GM12801 (cell line): Measurements from ENCODE around the gene ZNF385C.

Source experiments
- TF ChIP-seq, protein P1 (sequence below): IDR thresholded peaks from one replicate; pipeline ENCODE4 v1.5.1; 2011; ENCODE audit warnings: control low read depth; ENCODE audit not compliant: insufficient read length; ENCODE audit errors: extremely low read depth

Gene ZNF385C

DNA sequence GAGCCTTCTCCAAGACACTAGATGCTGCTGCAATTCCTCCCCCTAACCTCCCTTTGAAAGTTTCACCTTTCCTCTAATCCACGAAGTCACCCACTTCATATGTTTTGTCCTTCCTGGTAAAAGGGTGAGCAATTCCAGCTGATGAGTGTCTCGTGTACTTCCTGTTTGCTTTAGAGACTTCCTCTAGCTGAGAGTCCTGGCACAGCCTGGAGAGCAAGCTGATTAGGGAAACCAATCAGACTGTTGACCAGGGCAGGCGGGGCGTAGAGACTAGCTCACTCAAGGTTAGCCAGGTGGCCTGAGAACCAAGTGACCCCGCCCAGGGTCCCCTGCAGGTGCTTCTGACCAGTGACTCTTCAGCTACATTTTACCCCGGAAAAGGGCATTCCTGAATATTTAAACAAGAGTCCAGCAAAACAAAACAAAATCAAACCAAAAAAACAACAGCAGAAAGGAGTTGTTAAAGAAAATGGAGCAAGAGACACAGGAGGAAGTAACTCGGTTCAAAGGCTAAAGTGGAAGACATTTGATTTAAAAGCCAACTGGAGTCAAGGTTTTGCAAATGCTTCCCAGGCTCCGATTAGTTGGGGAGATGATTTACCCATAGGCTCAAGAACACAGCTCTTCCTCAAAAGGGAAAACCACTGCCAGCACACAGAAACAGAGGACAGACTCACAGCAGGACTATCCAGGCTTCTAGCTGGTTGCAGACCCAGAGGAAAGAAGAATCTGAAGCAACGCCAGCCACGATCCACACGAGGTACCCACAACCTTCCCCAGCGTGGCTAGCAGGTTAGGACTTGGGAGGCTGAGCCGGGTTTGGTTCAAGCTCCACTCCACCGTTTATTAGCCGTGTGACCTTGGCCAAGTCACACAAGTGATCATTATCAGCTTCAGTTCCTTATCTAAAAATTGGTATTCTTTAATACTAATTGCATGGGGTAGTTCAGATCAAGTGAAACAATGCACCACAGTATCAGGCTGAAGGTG lies 37.7 kb upstream of the ZNF385C start:
- TF ChIP-seq, protein P1, sequence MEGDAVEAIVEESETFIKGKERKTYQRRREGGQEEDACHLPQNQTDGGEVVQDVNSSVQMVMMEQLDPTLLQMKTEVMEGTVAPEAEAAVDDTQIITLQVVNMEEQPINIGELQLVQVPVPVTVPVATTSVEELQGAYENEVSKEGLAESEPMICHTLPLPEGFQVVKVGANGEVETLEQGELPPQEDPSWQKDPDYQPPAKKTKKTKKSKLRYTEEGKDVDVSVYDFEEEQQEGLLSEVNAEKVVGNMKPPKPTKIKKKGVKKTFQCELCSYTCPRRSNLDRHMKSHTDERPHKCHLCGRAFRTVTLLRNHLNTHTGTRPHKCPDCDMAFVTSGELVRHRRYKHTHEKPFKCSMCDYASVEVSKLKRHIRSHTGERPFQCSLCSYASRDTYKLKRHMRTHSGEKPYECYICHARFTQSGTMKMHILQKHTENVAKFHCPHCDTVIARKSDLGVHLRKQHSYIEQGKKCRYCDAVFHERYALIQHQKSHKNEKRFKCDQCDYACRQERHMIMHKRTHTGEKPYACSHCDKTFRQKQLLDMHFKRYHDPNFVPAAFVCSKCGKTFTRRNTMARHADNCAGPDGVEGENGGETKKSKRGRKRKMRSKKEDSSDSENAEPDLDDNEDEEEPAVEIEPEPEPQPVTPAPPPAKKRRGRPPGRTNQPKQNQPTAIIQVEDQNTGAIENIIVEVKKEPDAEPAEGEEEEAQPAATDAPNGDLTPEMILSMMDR, result no peak

DNA sequence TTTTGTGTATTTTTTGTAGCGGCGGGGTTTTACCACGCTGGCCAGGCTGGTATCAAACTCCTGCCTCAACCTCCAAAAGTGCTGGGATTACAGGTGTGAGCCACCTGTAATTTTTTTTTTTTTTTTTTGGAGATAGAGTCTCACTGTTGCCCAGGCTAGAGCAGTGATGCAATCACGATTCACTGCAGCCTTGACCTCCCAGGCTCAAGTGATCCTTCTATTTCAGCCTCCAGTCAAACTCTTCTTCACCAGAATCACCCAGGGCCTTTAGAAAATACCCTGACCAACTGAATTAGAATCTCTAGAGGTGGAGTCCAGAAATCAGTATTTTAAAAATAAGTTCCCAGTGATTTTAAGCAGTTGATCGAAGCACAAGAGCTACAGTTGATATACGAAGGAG lies 36.9 kb upstream of the ZNF385C start:
- TF ChIP-seq, protein P1, result no peak

DNA sequence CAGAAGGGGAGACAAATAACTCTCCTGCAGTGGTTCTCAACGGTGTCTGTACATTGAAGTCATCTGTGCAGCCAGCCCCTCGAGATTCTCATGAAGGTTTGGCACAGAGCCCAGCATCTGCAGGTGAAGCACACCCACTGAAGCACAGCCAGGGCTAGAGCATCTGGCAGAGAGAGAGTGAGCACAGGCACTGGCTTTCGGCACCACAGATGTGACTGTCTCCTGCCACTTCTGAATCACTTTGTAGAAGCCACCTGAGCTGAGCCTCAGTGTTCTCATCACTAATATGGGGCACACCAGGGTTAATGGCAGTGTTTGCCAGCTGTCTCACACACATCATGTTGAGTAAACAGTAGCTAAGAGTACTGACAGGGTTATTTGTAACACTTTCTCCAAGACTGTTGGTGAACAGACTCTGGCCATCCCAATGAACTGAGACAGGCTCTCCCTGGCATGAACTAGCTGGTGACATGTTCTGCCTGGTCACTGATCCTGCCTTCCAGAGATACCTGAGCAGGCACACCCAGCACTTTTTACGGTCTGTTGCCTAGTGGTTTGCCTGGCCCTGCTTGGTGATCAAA lies 35.3 kb upstream of the ZNF385C start:
- TF ChIP-seq, protein P1, result no peak

DNA sequence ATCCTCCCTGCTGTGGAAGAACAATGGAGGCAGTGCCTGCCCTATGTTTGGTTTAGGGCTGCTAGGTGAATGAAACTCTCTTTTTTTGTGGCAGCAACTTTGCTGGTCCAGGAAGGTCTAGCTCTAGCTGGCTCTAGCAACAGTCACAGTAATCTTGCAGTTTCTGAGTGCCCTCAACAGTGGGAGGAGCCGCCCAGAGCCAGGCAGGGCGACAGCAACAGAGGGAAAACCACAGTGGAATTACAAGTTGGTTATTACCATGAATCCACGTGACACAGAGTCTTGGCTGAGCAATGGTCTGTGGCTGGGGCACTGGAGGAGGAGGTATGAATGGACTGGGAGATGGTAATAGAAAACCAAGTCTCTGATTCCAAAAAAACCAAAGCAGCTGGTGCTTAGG lies 34.7 kb upstream of the ZNF385C start:
- TF ChIP-seq, protein P1, result no peak

DNA sequence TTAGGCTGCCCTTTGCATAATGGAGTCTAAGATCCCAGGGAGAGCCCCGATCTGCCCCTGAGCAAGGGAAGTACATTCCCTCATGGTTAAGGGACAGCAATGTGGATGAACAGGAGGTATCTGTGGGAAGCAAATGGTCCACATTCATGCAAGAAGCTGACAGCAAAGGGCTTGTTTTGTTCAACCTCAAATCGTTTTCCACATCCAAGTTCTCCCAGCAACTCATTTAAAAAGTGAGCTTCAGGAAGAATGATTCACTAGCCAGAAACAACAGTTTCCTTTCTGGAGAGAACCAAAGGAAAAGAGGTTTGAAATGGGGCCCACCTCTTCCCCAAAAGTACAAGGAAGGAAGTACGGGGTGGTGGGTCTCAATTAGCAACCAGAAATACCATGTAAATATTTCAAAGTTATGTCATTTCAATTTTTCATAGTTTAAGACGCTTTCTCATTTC lies 33.7 kb upstream of the ZNF385C start:
- TF ChIP-seq, protein P1, result no peak

DNA sequence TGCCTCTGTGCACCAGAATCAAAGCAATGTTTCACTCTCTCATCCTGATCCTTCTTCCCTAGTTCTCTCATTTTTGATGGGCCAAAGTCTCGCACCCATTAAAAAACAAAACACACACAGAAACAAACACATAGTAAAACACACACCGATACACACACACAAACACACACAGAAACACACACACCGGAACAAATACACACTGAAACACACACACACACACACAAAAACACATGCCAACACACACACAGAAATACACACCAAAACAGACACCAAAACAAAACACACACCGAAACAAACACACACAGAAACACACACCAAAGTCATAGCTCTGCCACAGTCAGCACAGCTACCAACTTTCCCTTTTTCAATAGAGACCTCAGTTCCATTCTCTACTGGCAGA lies 33.0 kb upstream of the ZNF385C start:
- TF ChIP-seq, protein P1, result no peak

DNA sequence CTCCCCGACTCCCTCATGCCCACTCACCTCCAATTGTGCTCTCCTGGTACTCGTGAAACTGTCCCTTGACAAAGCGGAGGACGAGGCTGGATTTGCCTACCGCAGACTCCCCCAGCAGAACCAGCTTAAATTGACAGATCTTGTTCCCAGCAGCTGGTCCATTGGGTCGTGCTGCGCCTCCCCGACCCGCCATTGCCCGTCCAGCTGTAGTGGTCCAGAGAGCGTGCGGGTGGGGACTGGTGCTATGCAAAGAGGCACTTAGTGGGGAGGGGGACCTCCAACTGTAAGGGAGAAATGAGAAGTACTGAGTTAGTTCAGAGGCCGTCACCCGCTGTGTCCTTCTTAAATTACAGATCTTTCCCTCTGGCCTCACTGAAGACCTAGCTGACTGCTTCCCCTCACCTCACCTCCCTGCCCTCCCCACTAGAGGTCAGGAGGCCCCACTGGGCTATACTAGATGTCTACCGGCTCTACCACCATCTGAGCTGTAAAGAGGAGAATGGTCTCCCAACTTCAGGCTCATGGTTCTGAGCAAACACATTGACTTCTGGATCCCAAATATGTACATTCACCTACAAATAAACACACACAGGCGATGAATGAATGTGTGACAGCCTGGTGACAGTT lies 32.1 kb upstream of the ZNF385C start:
- TF ChIP-seq, protein P1, result no peak
